H9 (cell line): ENCODE measurements around the gene PRKD3. TPM values are rescaled to one million over a fixed set of nuclear protein-coding genes. Genes with fewer than 3 reads are reported as not detected.

Experiments used
- DNase-seq: peaks from one replicate; pipeline ENCODE4 v3.0.0-alpha.2; 2017
- H2AFZ ChIP-seq: one replicate; pipeline ENCODE4 v1.6.1; 2013; ENCODE audit warnings: mild to moderate bottlenecking, low read length, control low read depth, moderate library complexity
- H2AK5ac ChIP-seq: 2 replicates; pipeline ENCODE4 v1.6.1; 2013; ENCODE audit warnings: low read length, control low read depth, mixed read lengths; ENCODE audit not compliant: insufficient read length
- H2BK120ac ChIP-seq: one replicate; pipeline ENCODE4 v1.6.1; 2013; ENCODE audit warnings: low read depth, mild to moderate bottlenecking, low read length, control low read depth, inconsistent platforms; ENCODE audit not compliant: poor library complexity, severe bottlenecking
- H2BK12ac ChIP-seq: 2 replicates; pipeline ENCODE4 v1.6.1; 2013; ENCODE audit warnings: low read length, control low read depth, mixed read lengths, low read depth; ENCODE audit not compliant: insufficient read length
- H2BK15ac ChIP-seq: 2 replicates; pipeline ENCODE4 v1.6.1; 2013; ENCODE audit warnings: low read depth, low read length, control low read depth
- H2BK20ac ChIP-seq: one replicate; pipeline ENCODE4 v1.6.1; 2013; ENCODE audit warnings: low read depth, mild to moderate bottlenecking, low read length, control low read depth, inconsistent platforms; ENCODE audit not compliant: poor library complexity, severe bottlenecking
- H2BK5ac ChIP-seq: 2 replicates; pipeline ENCODE4 v1.6.1; 2013; ENCODE audit warnings: low read length, control low read depth, mixed read lengths; ENCODE audit not compliant: insufficient read length
- H3K14ac ChIP-seq: 2 replicates; pipeline ENCODE4 v1.6.1; 2013; ENCODE audit warnings: low read length, control low read depth; ENCODE audit not compliant: insufficient read depth
- H3K18ac ChIP-seq: 2 replicates; pipeline ENCODE4 v1.6.1; 2013; ENCODE audit warnings: low read depth, mild to moderate bottlenecking, mixed read lengths, low read length, control low read depth; ENCODE audit not compliant: insufficient read length
- H3K23ac ChIP-seq: 2 replicates; pipeline ENCODE4 v1.6.1; 2013; ENCODE audit warnings: low read length, control low read depth, mixed read lengths, low read depth; ENCODE audit not compliant: insufficient read length
- H3K23me2 ChIP-seq: 2 replicates; pipeline ENCODE4 v1.6.1; 2013; ENCODE audit warnings: low read depth, mild to moderate bottlenecking, mixed read lengths, low read length, control low read depth; ENCODE audit not compliant: insufficient read length, poor library complexity, severe bottlenecking
- H3K27ac ChIP-seq: 2 replicates; pipeline ENCODE4 v1.5.1; 2013; ENCODE audit warnings: low read length, control low read depth, mixed read lengths, low read depth; ENCODE audit not compliant: insufficient read length
- H3K27me3 ChIP-seq: 2 replicates; pipeline ENCODE4 v1.6.1; 2013; ENCODE audit warnings: low read length, control low read depth, inconsistent platforms; ENCODE audit not compliant: insufficient read depth
- H3K4ac ChIP-seq: 2 replicates; pipeline ENCODE4 v1.6.1; 2013; ENCODE audit warnings: low read depth, mild to moderate bottlenecking, control low read depth, inconsistent platforms, low read length, moderate library complexity
- H3K4me1 ChIP-seq: 2 replicates; pipeline ENCODE4 v1.6.1; 2013; ENCODE audit warnings: low read length, control low read depth, inconsistent platforms; ENCODE audit not compliant: insufficient read depth
- H3K4me2 ChIP-seq: 2 replicates; pipeline ENCODE4 v1.6.1; 2013; ENCODE audit warnings: low read length, control low read depth, mixed read lengths; ENCODE audit not compliant: insufficient read length, insufficient read depth
- H3K56ac ChIP-seq: 2 replicates; pipeline ENCODE4 v1.6.1; 2013; ENCODE audit warnings: low read depth, mild to moderate bottlenecking, mixed read lengths, low read length, control low read depth; ENCODE audit not compliant: insufficient read length
- H3K79me1 ChIP-seq: 2 replicates; pipeline ENCODE4 v1.6.1; 2013; ENCODE audit warnings: low read depth, mild to moderate bottlenecking, moderate library complexity, low read length, control low read depth, inconsistent platforms; ENCODE audit not compliant: insufficient read depth, poor library complexity, severe bottlenecking
- H3K79me2 ChIP-seq: 2 replicates; pipeline ENCODE4 v1.6.1; 2013; ENCODE audit warnings: low read length, control low read depth, inconsistent platforms; ENCODE audit not compliant: insufficient read depth
- H3K9ac ChIP-seq: 2 replicates; pipeline ENCODE4 v1.6.1; 2013; ENCODE audit warnings: low read length, control low read depth, mixed read lengths; ENCODE audit not compliant: insufficient read length; ENCODE audit errors: extremely low read depth
- H3K9me3 ChIP-seq: one replicate; pipeline ENCODE4 v1.6.1; 2013; ENCODE audit warnings: low read depth, low read length, inconsistent platforms; ENCODE audit not compliant: control insufficient read depth
- H3T11ph ChIP-seq: one replicate; pipeline ENCODE4 v1.6.1; 2013; ENCODE audit warnings: mild to moderate bottlenecking, low read length, control low read depth, inconsistent platforms
- H4K20me1 ChIP-seq: one replicate; pipeline ENCODE4 v1.6.1; 2013; ENCODE audit not compliant: control insufficient read depth, insufficient read length, insufficient read depth
- H4K5ac ChIP-seq: 2 replicates; pipeline ENCODE4 v1.6.1; 2013; ENCODE audit warnings: low read depth, mild to moderate bottlenecking, mixed read lengths, low read length, control low read depth; ENCODE audit not compliant: insufficient read length
- H4K8ac ChIP-seq: replicated peaks from 2 replicates; pipeline ENCODE4 v1.6.1; 2013; ENCODE audit warnings: low read length, control low read depth, mixed read lengths, low read depth; ENCODE audit not compliant: insufficient read length
- H4K91ac ChIP-seq: 2 replicates; pipeline ENCODE4 v1.6.1; 2013; ENCODE audit warnings: low read depth, mild to moderate bottlenecking, moderate library complexity, mixed read lengths, low read length, control low read depth; ENCODE audit not compliant: insufficient read length
- H3K27ac Mint-ChIP-seq, 3 experiments: 2 replicates in 2 of 3; 3 replicates in 1 of 3; pipeline ENCODE4 v1.8.0; 2020 to 2021; ENCODE audit warnings: mixed read lengths in 3 of 3, mild to moderate bottlenecking in 1 of 3, moderate library complexity in 1 of 3
- H3K27me3 Mint-ChIP-seq: 2 replicates; pipeline ENCODE4 v1.8.0; 2021; ENCODE audit warnings: low read depth, mild to moderate bottlenecking, moderate library complexity, mixed read lengths
- H3K36me3 Mint-ChIP-seq, 3 experiments: 2 replicates in 2 of 3; 3 replicates in 1 of 3; pipeline ENCODE4 v1.8.0; 2020 to 2021; ENCODE audit warnings: low read depth in 3 of 3, mixed read lengths in 3 of 3; ENCODE audit not compliant: insufficient read depth in 1 of 3
- H3K4me1 Mint-ChIP-seq, 2 experiments: 2 replicates each; pipeline ENCODE4 v1.8.0; 2020; ENCODE audit warnings: mixed read lengths in 2 of 2
- H3K4me3 Mint-ChIP-seq, 2 experiments: 2 replicates in 1 of 2; 3 replicates in 1 of 2; pipeline ENCODE4 v1.8.0; 2020 to 2021; ENCODE audit warnings: mild to moderate bottlenecking in 2 of 2, mixed read lengths in 2 of 2, moderate library complexity in 1 of 2
- H3K9me3 Mint-ChIP-seq, 2 experiments: 2 replicates in 1 of 2; 3 replicates in 1 of 2; pipeline ENCODE4 v1.8.0; 2020; ENCODE audit warnings: mild to moderate bottlenecking in 2 of 2, mixed read lengths in 2 of 2, moderate library complexity in 1 of 2
- CTCF ChIP-seq: fragments of 200-600 bp; sonication (generic); conservative IDR thresholded peaks from 3 replicates; pipeline ENCODE4 v1.8.0; 2021; ENCODE audit warnings: antibody characterized with exemption, mild to moderate bottlenecking
- WGBS: extraction: QIAGEN DNeasy Blood & Tissue Kit; methylation state at CpG from one replicate; pipeline ENCODE4 v1.1.7; 2013; ENCODE audit warnings: missing lambda C conversion rate, low lambda C conversion rate, mixed read lengths; ENCODE audit not compliant: insufficient read length; ENCODE audit errors: extremely low coverage; 5-methylcytosine and 5-hydroxymethylcytosine counted together
- total RNA-seq: library from RNA; stranded (reverse); gene quantifications from 2 replicates; pipeline ENCODE4 v1.2.1, GENCODE V29; 2021

PRKD3 gene
- total RNA-seq, 1 experiment from 2014 or later = 63.3 TPM

- H3K27ac ChIP-seq = no peak overlapping the region
- no peak overlapping the region for H4K5ac ChIP-seq
- H2AK5ac ChIP-seq = no peak overlapping the region
- H2AFZ ChIP-seq = no peak overlapping the region
- no peak overlapping the region for H2BK5ac ChIP-seq
- H2BK15ac ChIP-seq = no peak overlapping the region
- H3K79me1 ChIP-seq = no peaks in the 10 kb centered on the region
- no peak overlapping the region for H3T11ph ChIP-seq
- no peak overlapping the region for H3K4me2 ChIP-seq
- no peak overlapping the region for H3K18ac ChIP-seq
- H3K4ac ChIP-seq = no peak overlapping the region
- H4K20me1 ChIP-seq = no peaks in the 10 kb centered on the region
- DNase-seq = no peak
- no peak for TF ChIP-seq CTCF
- Mint-ChIP-seq H3K27ac (no peak overlapping the region), H3K4me1 (peaks cover 2 to 3% of the 10 kb centered on the region in 2 experiments), H3K4me3 (no peak overlapping the region), H3K36me3 (no peaks in the 10 kb centered on the region), H3K27me3 (no peaks in the 10 kb centered on the region), H3K9me3 (no peaks in the 10 kb centered on the region)
- H2BK12ac ChIP-seq = no peak overlapping the region
- no peak overlapping the region for H3K9ac ChIP-seq
- no peaks in the 10 kb centered on the region for H3K27me3 ChIP-seq
- H3K79me2 ChIP-seq = no peaks in the 10 kb centered on the region
- H3K56ac ChIP-seq = no peak overlapping the region
- no peak overlapping the region for H4K91ac ChIP-seq
- no peak overlapping the region for H3K14ac ChIP-seq
- WGBS = no CpG with 5 or more reads among the region's 3 CpGs
- H2BK20ac ChIP-seq = no peak overlapping the region
- H3K23ac ChIP-seq = no peak overlapping the region
- H3K23me2 ChIP-seq = no peaks in the 10 kb centered on the region
- H3K4me1 ChIP-seq = no peaks in the 10 kb centered on the region
- no peaks in the 10 kb centered on the region for H3K9me3 ChIP-seq
- no peak overlapping the region for H2BK120ac ChIP-seq
- H4K8ac ChIP-seq = no peak overlapping the region
Observed at GRCh38 chr2:37361216-37361815, 36.7 kb upstream of the PRKD3 start.
